IMR-90 (cell line): ENCODE data around the gene HCK.
A peak's percentile ranks its signal among the peaks of the same experiment; 100 is the strongest.

Source experiments
- BHLHE40 ChIP-seq: fragments of 150-350 bp; IDR thresholded peaks from 2 replicates; pipeline ENCODE4 v1.6.1; 2016; ENCODE audit warnings: mild to moderate bottlenecking, low read depth, low read length
- CTCF ChIP-seq: conservative IDR thresholded peaks from 2 replicates; pipeline ENCODE4 v1.5.1; 2012; ENCODE audit warnings: mild to moderate bottlenecking, low read depth, low read length, improper control_type of control experiment
- FOS ChIP-seq: fragments of 150-350 bp; IDR thresholded peaks from 2 replicates; pipeline ENCODE4 v1.6.1; 2016; ENCODE audit warnings: low read depth, low read length
- MAFK ChIP-seq: IDR thresholded peaks from 2 replicates; pipeline ENCODE4 v1.6.1; 2012; ENCODE audit warnings: low read depth, low read length, improper control_type of control experiment
- POLR2A ChIP-seq: IDR thresholded peaks from 2 replicates; pipeline ENCODE4 v1.6.1; 2012; ENCODE audit warnings: mild to moderate bottlenecking, low read depth, low read length
- RAD21 ChIP-seq: IDR thresholded peaks from 2 replicates; pipeline ENCODE4 v1.6.1; 2012; ENCODE audit warnings: low read length, improper control_type of control experiment

- TF ChIP-seq POLR2A (no peak), CTCF (no peak), BHLHE40 (no peak), MAFK (no peak; the same call in 1 of the 2 replicates), RAD21 (no peak), FOS (0 out of 2 replicates have a peak, but pooled peaks have one; percentile 27)
Measured at GRCh38 chr20:32067234-32067821, 15.3 kb downstream of the HCK start.
